Hematopoietic multipotent progenitor cell treated with erythropoietin and hydrocortisone succinate and interleukin-3 and kit ligand, for 4 days (in vitro differentiated cells): ENCODE results near the gene SQSTM1.
"Not testable (repeated sequence)": the region's sequence is repeated elsewhere in the genome, so short reads cannot be mapped to it uniquely, and the experiment has no call there.

Source experiments
- DNase-seq: peaks from one replicate; pipeline ENCODE4 v3.0.0-alpha.2; 2015

SQSTM1 gene

GRCh38 chr5:179827680-179828079, 7.0 kb downstream of the SQSTM1 start:
- DNase-seq = peak; percentile 78

GRCh38 chr5:179828756-179829421, 8.2 kb downstream of the SQSTM1 start:
- DNase-seq = no peak

GRCh38 chr5:179829732-179830435, 9.2 kb downstream of the SQSTM1 start:
- no peak for DNase-seq

GRCh38 chr5:179830818-179831468, 10.2 kb downstream of the SQSTM1 start:
- no peak for DNase-seq

GRCh38 chr5:179832039-179832745, 11.5 kb downstream of the SQSTM1 start:
- DNase-seq = no peak

- DNase-seq = no peak
Measured at GRCh38 chr5:179833056-179833708, 12.5 kb downstream of the SQSTM1 start.

GRCh38 chr5:179833709-179834070, 13.0 kb downstream of the SQSTM1 start:
- no peak for DNase-seq

GRCh38 chr5:179834120-179834519, 13.4 kb downstream of the SQSTM1 start:
- DNase-seq = no peak

GRCh38 chr5:179834871-179835270, 14.2 kb downstream of the SQSTM1 start:
- not testable (repeated sequence) for DNase-seq

GRCh38 chr5:179836225-179837019, 15.7 kb downstream of the SQSTM1 start:
- no peak for DNase-seq

GRCh38 chr5:179837076-179838011, 16.6 kb downstream of the SQSTM1 start:
- DNase-seq = no peak

- DNase-seq = no peak
Measured at GRCh38 chr5:179839328-179840256, 18.9 kb downstream of the SQSTM1 start.

GRCh38 chr5:179840321-179840720, 19.6 kb downstream of the SQSTM1 start:
- no peak for DNase-seq

GRCh38 chr5:179840766-179841165, 20.1 kb downstream of the SQSTM1 start:
- no peak for DNase-seq

GRCh38 chr5:179841621-179842020, 20.9 kb downstream of the SQSTM1 start:
- no peak for DNase-seq

GRCh38 chr5:179852993-179853547, 32.4 kb downstream of the SQSTM1 start:
- no peak for DNase-seq

- DNase-seq = no peak
Measured at GRCh38 chr5:179854356-179854755, 33.7 kb downstream of the SQSTM1 start.

GRCh38 chr5:179858241-179858585, 37.5 kb downstream of the SQSTM1 start:
- DNase-seq = peak; percentile 59
